Measurements from ENCODE around the gene CIDEB. TPM values are rescaled to one million over a fixed set of nuclear protein-coding genes. Genes with fewer than 3 reads are reported as not detected.

CIDEB gene
- total RNA-seq, 1 experiment from 2014 or later = not detected

DNA sequence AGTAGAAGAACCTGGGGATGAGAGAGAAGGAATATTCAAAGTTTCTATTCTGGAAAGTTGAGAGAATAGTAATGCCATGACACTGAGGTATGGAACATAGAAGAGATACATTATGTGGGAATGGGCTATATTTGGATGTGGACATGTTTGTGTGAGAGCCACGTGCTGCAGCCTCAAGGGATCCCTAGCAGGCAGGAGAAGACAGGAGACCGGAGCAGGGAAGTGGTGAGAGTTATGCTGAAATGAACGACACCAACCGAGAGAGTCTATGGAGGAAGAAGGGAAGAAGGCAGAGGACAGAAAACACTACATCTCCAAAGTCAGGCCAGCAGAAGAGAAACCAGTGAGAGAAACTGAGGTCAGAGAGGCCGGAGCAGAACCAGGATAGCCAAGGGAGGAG is 42.0 kb upstream of the CIDEB start:
- TF ChIP-seq CTCF (conservative IDR thresholded peaks at IDR 0.05) = no peak
- Mint-ChIP-seq H3K4me1 (peaks cover 0 to 6% of the 10 kb centered on the region in 2 experiments; a peak in 2 of 4 replicates), H3K9me3 (no peaks in the 10 kb centered on the region), H3K27ac (no peak overlapping the region; a peak in 1 of 7 replicates), H3K27me3 (ENCODE audit: low read depth) (peaks cover 84% of the 10 kb centered on the region), H3K4me3 (no peak overlapping the region), H3K36me3 (ENCODE audit: insufficient read depth in 1 of 3, low read depth in 3 of 3) (no peaks in the 10 kb centered on the region)
- Histone ChIP-seq H3K9me3 (ENCODE audit: control insufficient read depth, low read depth, low read length) (no peaks in the 10 kb centered on the region), H3K79me1 (ENCODE audit: insufficient read depth, low read depth, low read length, poor library complexity, severe bottlenecking) (no peaks in the 10 kb centered on the region), H3K27me3 (ENCODE audit: insufficient read depth, low read length) (no peaks in the 10 kb centered on the region; the same call in 1 of the 2 replicates), H2AK5ac (ENCODE audit: insufficient read length, low read length) (no peak overlapping the region), H3K4me1 (ENCODE audit: insufficient read depth, low read length) (no peaks in the 10 kb centered on the region), H3K4ac (ENCODE audit: low read depth, low read length) (no peak overlapping the region), H4K20me1 (ENCODE audit: control insufficient read depth, insufficient read depth, insufficient read length) (no peaks in the 10 kb centered on the region), H2BK20ac (ENCODE audit: low read depth, low read length, poor library complexity, severe bottlenecking) (no peak overlapping the region), H3K9ac (ENCODE audit: extremely low read depth, insufficient read length, low read length) (no peak overlapping the region), H3K23ac (ENCODE audit: insufficient read length, low read depth, low read length) (no peak overlapping the region), H3T11ph (ENCODE audit: low read length) (no peak overlapping the region), H3K14ac (ENCODE audit: insufficient read depth, low read length) (no peak overlapping the region), H3K56ac (ENCODE audit: insufficient read length, low read depth, low read length) (no peak overlapping the region), H2BK5ac (ENCODE audit: insufficient read length, low read length) (no peak overlapping the region), H2AFZ (ENCODE audit: low read length) (no peak overlapping the region), H3K4me2 (ENCODE audit: insufficient read depth, insufficient read length, low read length) (no peak overlapping the region), H2BK12ac (ENCODE audit: insufficient read length, low read depth, low read length) (no peak overlapping the region), H3K79me2 (ENCODE audit: insufficient read depth, low read length) (no peaks in the 10 kb centered on the region), H2BK15ac (ENCODE audit: low read depth, low read length) (no peak overlapping the region), H4K5ac (ENCODE audit: insufficient read length, low read depth, low read length) (no peak overlapping the region), H3K18ac (ENCODE audit: insufficient read length, low read depth, low read length) (no peak overlapping the region), H3K23me2 (ENCODE audit: insufficient read length, low read depth, low read length, poor library complexity, severe bottlenecking) (no peaks in the 10 kb centered on the region), H3K27ac (ENCODE audit: insufficient read length, low read depth, low read length) (no peak overlapping the region), H4K91ac (ENCODE audit: insufficient read length, low read depth, low read length) (no peak overlapping the region), H2BK120ac (ENCODE audit: low read depth, low read length, poor library complexity, severe bottlenecking) (no peak overlapping the region), H4K8ac (replicated peaks; ENCODE audit: insufficient read length, low read depth, low read length) (no peak overlapping the region)
- no CpG with 5 or more reads among the region's 5 CpGs for WGBS (ENCODE audit: extremely low coverage, insufficient read length, low lambda C conversion rate)
- no peak for DNase-seq
